ENCODE results near the gene ITPK1.
"Not testable (repeated sequence)": the region's sequence is repeated elsewhere in the genome, so short reads cannot be mapped to it uniquely, and the experiment has no call there.

ITPK1 gene

DNA sequence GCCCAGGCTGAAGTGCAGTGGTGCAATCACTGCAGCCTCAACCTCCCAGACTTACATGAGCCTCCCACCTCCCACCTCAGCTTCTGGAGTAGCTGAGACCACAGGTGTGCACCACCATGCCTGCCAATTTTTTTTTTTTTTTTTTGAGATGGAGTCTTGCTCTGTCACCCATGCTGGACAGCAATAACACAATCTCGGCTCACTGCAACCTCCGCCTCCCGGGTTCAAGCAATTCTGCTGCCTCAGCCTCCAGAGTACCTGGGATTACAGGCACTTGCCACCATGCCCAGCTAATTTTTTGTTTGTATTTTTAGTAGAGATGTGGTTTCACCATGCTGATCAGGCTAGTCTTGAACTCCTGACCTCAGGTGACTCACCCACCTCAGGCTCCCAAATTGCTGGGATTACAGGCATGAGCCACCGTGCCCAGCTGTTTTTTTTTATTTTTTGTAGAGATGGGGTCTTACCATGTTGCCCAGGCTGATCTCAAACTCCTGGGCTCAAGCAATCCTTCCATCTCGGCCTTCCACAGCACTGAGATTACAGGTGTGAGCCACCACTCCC lies 15.6 kb upstream of the ITPK1 start:
- not testable (repeated sequence) for DNase-seq (ENCODE audit: low spot score)

DNA sequence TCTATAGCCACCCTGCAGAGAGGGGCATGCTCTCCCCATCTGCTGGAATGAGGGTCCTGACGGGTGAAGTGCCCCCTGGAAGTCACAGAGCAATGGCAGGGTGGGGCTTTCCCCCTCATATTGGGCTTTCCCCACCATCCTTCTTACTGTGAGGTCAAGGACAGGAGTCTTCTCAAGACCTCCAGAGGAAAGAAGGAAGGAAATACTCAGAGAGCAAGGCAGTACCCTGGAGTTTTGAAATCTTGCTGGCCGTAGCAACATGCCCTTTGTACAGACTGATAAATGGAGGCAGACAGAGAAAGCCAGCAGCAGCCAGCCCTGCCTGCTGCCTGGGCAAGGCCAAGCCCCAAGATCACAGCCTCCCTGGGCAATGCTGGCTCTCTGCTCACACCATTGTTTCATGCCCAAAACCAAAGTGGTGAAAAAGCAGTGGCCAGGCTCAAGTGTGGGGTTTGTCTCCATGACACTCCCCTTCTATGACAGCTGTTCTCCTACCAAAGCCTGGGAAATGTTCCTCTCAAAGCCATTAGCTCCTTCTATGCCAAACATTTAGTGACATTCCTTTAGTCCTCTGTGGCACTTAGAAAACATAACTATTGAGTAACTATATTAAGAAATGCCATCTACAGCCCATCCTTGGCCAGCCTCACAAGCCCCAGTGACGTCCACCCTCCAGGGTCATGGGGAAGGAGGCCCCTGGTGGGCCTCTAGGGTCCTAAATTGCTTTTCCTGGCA lies 13.2 kb upstream of the ITPK1 start:
- DNase-seq (ENCODE audit: low spot score) = no peak

DNA sequence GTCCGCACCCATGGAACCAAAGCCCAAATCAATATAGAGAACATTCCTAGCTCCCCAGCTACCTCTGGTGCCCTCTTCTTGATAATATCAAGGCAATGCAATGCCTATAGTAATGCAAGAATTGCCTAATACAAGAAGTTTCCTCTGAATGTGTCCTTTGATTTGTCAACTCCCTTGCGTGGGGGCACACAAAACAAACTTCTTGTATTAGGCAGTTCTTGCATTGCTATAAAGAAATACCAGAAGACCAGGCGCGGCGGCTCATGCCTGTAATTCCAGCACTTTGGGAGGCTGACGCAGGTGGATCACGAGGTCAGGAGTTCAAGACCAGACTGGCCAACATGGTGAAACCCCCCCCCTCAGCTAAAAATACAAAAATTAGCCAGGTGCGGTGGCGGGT lies 10.4 kb upstream of the ITPK1 start:
- DNase-seq (ENCODE audit: low spot score) = no peak

DNA sequence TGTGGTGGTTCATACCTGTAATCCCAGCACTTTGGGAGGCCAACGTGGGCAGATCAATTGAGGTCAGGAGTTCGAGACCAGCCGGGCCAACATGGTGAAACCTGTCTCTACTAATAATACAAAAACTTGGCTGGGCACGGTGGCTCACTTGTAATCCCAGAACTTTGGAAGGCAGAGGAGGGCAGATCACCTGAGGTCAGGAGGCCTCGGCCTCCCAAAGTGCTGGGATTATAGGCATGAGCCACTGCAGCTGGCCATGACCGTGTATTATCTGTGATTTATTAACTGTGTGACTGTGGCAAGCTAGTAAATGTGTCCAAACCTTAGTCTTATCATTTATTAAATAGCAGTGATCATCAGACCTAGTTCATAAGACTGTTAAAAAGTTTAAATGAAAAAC lies 7.1 kb upstream of the ITPK1 start:
- no peak for DNase-seq (ENCODE audit: low spot score)

DNA sequence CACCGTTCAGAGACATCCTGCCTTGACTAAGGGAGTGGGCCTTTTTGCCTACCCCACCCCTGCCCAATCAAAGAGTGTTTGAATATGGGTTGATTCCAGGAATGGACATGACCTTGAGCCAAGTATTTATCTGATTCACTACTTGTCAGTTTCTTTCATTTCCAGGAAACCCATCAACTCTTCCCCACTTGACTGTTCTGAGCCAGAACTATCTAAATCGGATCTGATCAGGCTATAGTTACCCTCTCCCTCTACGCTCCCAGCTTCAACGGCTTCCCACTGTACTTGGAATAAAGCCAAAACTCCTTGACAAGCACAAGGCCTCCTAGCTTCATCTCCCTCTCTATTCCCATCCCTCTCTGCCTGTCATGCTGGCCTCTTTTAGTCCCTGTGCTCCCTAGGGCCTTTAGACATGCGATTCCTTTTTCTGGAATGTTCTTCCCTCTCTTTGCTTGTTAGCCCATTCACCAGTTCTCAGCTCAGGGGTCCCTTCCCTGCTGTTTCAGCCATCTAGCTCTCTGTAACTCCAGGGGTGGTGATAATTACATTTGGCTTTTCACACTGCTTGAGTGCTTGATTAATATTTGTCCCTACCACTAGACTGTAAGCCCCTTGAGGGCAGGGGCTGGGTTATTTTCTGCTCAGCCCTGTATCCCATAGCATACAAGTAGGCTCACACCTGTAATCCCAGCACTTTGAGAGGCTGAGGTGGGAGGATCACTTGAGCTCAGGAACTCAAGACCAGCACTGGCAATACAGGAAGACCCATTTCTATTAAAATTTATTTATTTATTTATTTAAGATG lies 5.5 kb upstream of the ITPK1 start:
- no peak for DNase-seq (ENCODE audit: low spot score)

DNA sequence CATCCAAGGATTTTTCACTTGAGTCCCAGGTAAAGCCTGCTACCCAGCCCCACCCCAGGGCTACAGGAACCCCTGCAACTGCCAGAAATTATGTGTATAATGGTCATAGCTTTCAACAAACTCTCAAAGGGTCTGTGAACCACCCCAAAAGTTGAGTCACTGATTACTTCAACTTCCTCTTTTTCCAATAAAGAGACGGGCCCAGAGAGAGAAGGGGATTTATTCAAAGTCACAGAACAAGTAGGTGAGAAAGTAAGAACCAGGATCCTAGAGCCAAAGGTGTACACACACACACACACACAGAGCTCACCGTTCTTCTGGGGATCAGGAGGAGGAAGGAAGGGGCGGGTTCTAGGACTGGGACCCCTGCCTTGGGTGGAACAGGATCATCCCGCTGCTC lies 4.8 kb upstream of the ITPK1 start:
- DNase-seq (ENCODE audit: low spot score) = no peak

DNA sequence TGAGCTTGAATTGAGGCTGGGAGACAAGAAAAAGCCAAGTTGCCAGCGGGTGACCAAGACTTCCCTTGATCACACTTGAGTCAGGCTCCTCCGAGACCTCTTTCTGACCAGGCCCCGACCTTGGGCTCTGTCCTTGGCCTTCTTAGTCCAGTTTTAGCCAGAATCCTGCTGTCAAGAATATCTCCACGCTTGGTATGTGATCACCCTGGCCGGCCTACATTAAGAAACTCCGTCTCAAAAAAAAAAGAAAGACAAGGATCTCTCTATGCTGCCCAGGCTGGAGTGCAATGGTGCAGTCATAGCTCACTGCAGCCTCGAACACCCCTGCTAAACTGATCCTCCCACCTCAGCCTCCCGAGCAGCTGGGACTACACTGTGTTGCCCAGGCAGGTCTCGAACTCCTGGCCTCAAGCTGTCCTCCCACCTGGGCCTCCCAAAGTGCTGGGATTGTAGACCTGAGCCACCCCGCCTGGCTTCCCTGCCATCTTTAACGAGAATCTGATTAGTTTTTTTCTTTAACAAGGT lies 1.0 kb upstream of the ITPK1 start:
- DNase-seq (ENCODE audit: low spot score) = no peak

DNA sequence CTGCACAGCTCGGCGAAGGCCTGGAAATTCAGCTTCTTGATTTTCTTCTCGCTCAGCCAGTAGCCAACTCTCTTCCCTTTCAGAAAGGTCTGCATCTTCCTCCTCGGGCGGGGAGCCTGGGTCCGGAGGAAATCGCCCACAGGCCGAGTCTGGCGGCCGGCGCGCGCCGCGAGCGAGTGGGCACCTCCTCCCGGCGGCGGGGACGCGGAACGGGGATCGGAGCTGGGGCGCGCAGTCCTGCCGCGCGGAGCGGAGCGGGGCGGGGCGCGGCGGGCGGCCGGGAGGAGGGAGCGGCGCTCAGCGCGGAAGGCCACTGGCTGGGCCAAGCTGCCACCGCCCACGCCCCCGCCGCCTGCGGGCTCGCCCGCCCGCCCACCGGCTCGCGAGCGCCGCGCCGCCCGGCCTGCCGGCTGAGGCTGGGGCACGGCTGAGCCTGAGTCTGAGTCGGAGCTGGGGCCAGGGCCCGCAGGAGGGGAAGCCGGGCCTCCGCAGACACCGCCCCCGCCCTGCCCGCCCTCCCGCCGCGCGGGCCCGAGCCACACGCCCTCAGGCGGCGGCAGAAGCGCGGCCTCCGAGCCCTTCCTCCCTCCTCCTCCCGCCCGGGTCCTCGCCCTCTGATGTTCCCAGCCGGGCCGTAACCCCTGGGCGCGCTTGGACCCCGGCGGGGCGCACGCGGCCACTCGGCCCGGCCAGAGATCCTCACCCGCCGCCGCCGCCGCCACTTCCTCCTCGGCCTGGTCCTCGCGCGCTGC lies 480 bp downstream of the ITPK1 start:
- DNase-seq (ENCODE audit: low spot score) = peak; percentile 74

DNA sequence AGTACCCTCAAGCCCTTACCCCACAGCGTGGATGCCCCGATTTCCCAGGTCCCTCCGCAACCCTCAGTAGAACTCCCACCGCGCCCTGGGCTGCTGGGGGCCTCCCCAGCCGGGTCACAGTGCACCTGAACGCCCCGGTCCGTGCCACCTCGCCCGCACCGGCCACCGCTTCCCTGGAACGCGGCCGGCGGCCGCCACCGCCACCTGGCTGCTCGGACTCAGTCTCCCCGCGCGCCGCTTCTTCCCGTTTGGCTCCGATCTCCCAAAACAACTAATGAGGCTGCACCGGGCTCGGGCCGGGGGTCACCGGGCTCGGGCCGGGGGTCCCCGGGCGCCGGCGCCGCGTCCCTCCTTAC lies 1.0 kb downstream of the ITPK1 start:
- no peak for DNase-seq (ENCODE audit: low spot score)

DNA sequence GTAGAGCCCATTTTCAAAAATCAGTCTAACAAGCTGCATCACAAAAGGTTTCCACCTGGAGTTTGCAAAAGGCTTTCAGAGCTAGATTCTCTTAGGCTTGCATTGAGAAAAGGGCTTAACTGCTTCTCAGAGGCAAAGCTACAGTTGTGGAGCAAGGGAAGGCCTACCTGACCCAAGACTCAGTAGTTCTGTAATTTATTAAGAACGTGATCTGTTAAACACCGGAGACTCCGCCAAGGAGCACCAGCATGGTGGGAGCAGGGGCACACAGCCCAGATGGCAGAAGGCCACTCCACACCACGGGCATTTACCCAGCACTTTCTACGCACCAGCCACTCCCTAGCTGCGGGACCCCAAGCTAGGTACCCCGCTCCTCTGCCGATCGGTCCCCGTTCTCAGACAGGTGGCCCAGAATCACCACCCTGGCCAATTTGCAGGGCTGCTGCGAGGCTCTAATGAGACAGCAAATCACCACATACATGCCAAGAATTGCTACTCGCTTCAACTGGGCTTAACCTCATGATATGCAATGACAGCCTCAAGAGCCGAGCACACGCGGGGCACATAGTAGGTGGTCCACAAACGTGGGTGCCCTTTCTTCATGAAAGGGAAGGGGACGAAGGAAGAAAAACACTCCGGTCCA lies 1.5 kb downstream of the ITPK1 start:
- no peak for DNase-seq (ENCODE audit: low spot score)

DNA sequence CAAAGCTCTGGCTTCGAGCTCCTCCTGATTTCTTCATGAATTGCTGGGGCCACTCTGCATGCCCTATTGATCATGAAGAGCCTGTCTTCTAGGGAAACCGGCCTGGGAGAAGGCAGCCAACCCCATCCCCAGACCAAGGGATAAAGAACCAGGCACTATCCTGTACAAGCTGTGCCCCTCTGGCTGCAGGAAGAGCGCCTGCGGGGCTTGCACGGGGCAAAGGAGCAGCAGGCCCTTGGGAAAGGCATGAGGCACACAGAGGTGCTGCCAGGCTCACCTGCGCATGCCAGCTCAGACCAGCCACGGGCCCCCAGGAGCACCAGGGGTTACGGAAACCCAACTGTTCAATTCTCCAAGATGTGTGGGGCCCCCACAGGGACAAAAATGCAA lies 2.1 kb downstream of the ITPK1 start:
- no peak for DNase-seq (ENCODE audit: low spot score)

DNA sequence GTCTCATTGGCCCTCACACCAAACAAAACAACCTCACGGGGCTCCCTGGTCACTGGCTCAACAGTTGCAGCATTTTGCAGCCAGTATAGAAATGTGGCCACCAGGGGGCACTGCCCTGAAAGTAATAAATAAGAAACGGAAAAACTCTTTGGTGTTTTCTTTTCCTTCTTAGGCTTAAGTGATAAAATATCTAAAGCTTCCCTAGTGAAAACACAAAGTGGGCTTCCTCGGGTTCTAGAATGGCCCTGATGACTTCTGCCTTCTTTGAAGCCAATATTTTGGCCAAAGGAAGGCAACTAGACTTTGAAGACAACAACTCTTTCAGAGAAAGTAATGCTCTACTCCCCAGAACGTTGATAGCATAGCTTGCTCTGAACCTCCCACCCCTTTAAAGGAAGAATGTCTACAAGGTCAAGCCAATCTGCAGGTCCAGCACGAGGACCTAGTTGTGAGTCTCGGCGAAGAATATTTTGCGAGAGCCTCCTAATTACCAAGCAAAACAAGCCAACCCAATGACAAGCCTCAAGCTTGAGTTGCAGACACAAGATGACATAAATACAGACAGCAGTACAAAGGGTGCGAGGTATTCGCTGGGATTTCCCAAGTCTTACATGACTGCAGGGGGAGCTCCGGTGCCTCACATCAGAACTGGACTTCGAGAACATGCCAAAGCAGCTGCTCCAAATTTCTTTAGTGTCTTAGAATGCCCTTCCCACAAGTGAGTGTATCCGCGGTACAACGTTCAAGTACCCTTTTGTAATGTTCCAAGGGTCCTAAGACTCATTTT lies 2.6 kb downstream of the ITPK1 start:
- peak; percentile 63 for DNase-seq (ENCODE audit: low spot score)

DNA sequence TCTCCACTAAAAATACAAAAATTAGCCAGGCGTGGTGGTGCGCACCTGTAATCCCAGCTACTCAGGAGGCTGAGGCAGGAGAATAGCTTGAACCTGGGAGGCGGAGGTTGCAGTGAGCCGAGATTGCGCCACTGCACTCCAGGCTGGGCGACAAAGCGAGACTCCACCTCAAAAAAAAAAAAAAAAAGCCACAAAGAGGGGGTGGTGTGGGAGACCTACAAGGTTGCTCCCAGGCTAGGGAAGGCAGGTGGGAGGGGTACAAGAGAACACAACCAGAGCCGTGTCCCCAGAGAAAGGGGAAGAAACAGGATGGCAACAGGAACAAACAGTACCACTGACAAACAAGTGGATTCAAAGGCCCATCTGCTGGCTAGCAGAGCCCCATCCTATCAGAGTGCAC lies 4.2 kb downstream of the ITPK1 start:
- not testable (repeated sequence) for DNase-seq (ENCODE audit: low spot score)

DNA sequence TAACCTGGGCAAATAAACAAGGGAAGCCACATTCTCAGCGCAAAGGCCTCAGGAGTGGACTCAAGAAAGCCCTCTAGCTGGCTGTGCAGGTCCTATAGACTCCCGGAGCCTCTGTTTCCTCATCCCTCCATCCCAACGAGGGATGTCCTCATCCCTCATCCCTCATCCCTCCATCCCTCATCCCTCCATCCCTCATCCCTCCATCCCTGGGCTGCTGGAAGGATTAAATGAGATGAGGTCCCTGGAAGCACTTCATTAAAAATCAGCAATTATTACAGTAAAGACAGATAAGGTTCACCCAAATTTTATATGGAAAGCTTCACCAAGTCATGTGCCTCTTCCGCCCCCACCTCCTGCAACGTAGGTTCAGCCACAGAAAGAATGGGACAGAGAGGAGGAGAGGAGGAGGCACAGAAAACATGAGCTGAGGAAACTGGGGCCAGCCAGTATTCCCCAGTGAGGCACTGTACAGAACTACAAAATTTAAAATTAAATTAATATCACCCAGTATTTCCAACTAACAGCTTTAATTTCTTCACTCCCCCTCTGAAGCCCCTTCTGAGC lies 4.8 kb downstream of the ITPK1 start:
- no peak for DNase-seq (ENCODE audit: low spot score)

DNA sequence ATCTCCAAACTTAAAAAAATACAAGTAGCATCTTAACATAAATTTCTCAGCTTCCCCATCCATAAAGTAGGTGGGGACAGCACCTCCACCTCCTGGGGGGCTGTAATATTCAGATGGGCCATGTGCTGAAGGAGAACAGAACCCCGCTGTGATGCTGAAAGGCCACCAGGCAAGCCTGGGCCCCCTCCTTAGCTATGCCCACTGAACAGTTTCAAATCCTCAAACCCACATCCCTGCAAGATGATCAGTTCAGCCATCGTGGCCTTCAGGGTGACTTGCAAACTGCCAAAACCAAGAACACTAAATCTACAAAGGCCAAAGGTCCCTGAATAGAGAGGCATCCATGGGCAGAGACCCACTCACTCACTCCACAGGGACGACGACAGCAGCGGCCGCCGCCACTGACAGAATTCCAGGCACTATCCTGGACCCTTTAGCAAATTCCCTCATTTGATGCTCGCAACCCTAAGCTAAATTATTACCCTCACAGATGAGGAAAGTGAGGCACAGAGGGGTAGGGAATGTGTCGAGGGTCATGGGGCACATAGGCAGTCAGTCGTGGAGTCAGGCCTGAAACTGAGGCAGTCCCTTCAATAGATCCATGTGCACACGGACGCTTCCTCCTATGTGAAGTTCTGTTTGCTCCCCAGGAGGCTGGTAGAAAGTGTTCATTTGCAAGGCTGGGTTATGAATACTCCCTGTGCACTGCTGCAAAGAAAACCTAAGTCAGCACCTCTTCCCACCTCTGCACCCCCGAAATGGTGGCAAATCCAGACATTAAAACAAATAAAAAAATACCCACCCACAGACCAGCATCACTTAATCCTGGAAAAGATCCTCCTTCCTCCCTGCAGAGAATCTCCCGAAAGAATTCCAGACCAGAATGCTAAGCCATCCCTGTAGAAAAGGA lies 5.9 kb downstream of the ITPK1 start:
- no peak for DNase-seq (ENCODE audit: low spot score)

DNA sequence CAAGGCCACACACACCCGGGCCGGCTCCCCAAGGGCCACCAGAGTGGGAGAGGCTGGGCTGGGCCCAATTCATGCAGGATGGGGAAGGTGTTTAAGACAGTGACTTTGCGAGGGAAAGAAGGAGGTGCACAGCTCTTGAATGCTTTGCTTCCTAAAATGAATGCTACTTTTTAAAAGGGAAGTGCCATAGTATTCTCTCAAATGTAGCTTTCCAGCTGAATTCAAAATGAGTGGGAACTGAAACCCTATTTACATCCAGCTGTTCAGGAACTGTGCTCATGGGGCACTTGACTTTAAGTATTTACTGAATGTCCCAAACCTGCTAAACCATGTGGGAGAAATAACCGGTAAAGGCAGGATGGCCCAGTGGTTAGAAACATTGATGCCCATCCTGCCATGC lies 7.6 kb downstream of the ITPK1 start:
- DNase-seq (ENCODE audit: low spot score) = no peak

DNA sequence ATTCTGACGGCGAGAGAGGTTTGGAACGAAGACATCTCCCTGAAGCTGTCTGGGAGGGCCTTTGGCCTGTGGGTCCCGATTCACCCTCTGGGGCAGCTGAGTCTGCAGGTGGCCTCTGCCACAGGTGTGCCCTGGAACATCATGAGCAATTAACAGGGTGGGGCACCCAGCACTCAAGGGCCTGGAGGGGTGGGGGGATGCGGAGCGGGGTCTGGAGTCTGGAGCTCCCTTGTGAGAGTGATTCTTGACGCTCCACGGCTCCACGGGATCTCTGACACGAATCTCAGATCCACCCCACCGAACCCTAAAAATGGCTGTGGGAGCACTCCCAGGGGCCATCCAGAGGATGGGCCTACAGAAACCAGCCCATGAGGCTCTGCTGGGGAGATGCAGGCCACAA lies 8.3 kb downstream of the ITPK1 start:
- no peak for DNase-seq (ENCODE audit: low spot score)

DNA sequence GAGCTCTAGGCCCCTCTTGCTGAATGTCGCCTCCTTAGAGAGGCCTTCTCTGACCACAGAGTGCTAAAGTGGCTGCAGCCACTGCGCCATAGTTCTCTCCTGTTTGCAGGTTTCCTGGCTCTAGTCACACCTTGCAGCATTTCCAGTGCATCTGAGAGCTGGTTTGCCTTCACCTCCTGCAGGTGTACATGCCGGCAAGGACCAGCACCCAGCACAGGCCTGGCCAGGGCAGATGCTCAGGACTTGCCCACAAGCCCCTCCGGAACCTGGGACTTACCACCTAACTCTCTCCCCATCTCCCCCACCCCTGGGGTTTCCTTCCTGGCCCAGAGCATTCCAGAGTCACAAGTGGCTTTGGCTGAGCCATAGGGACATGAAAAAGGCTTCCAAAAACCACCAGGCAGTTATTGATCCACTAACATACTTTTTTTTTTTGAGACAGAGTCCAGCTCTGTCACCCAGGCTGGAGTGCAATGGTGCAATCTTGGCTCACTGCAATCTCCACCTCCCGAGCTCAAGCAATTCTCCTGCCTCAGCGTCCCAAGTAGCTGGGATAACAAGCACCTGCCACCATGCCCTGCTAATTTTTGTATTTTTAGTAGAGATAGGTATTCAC lies 9.1 kb downstream of the ITPK1 start:
- no peak for DNase-seq (ENCODE audit: low spot score)

DNA sequence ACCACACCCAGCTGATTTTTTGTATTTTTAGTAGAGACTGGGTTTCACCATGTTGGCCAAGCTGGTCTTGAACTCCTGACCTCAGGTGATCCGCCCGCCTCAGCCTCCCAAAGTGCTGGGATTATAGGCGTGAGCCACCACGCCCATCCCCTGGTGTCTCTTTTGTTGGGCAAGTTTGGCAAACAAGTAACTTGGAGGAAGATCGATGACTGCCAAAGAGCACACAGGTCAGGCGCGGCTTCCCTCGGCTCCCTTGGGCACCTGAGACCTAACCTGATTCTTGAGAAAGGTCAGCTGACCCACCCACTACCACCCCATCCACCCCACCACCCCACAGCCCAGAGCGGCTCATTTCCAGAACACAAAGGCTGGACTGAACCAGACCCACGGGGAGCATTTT lies 9.9 kb downstream of the ITPK1 start:
- DNase-seq (ENCODE audit: low spot score) = not testable (repeated sequence)

Data from HuH-7 (cell line).